Endodermal cell (in vitro differentiated cells): Measurements from ENCODE around the gene KRT38. TPM values are rescaled to one million over a fixed set of nuclear protein-coding genes. Genes with fewer than 3 reads are reported as not detected.

Source experiments
- DNase-seq: peaks from one replicate; pipeline ENCODE4 v3.0.0-alpha.2; 2017
- H3K27ac ChIP-seq: 2 replicates; pipeline ENCODE4 v1.5.1; 2013; ENCODE audit warnings: mild to moderate bottlenecking, low read depth, low read length, moderate library complexity
- H3K27me3 ChIP-seq: 2 replicates; pipeline ENCODE4 v1.6.1; 2013; ENCODE audit warnings: mild to moderate bottlenecking, low read length, moderate library complexity; ENCODE audit not compliant: insufficient read depth, control insufficient read depth, poor library complexity, severe bottlenecking
- H3K36me3 ChIP-seq: 2 replicates; pipeline ENCODE4 v1.7.0; 2013; ENCODE audit warnings: mild to moderate bottlenecking, low read length, moderate library complexity; ENCODE audit not compliant: control insufficient read depth, insufficient read depth
- H3K4me1 ChIP-seq: one replicate; pipeline ENCODE4 v1.7.0; 2013; ENCODE audit warnings: low read length; ENCODE audit not compliant: control insufficient read depth, insufficient read depth
- H3K4me3 ChIP-seq: 2 replicates; pipeline ENCODE4 v1.5.1; 2013; ENCODE audit warnings: mild to moderate bottlenecking, low read length, moderate library complexity
- H3K9ac ChIP-seq: 2 replicates; pipeline ENCODE4 v1.6.1; 2013; ENCODE audit warnings: mild to moderate bottlenecking, low read length, moderate library complexity; ENCODE audit not compliant: poor library complexity, severe bottlenecking; ENCODE audit errors: extremely low read depth
- H3K9me3 ChIP-seq: 2 replicates; pipeline ENCODE4 v1.6.1; 2013; ENCODE audit warnings: mild to moderate bottlenecking, low read length, moderate library complexity; ENCODE audit not compliant: control insufficient read depth
- H3K27ac Mint-ChIP-seq: 2 replicates; pipeline ENCODE4 v1.8.0; 2020; ENCODE audit warnings: mixed read lengths
- H3K27me3 Mint-ChIP-seq: 2 replicates; pipeline ENCODE4 v1.8.0; 2021; ENCODE audit warnings: mild to moderate bottlenecking, mixed read lengths; ENCODE audit not compliant: insufficient read depth
- H3K36me3 Mint-ChIP-seq: 2 replicates; pipeline ENCODE4 v1.8.0; 2020; ENCODE audit warnings: low read depth, mixed read lengths
- H3K4me1 Mint-ChIP-seq: 2 replicates; pipeline ENCODE4 v1.8.0; 2020; ENCODE audit warnings: mixed read lengths
- H3K4me3 Mint-ChIP-seq: 2 replicates; pipeline ENCODE4 v1.8.0; 2020; ENCODE audit warnings: mild to moderate bottlenecking, moderate library complexity, mixed read lengths
- H3K9me3 Mint-ChIP-seq: 2 replicates; pipeline ENCODE4 v1.8.0; 2020; ENCODE audit warnings: mild to moderate bottlenecking, mixed read lengths
- WGBS, 2 experiments: methylation state at CpG; one replicate each; pipeline versions ENCODE4 v1.1.5 to v1.1.7; 2013; ENCODE audit warnings: missing lambda C conversion rate in 2 of 2, mixed read lengths in 1 of 2; ENCODE audit not compliant: insufficient coverage in 1 of 2, insufficient read length in 1 of 2; 5-methylcytosine and 5-hydroxymethylcytosine counted together
- total RNA-seq, 2 donors: library from RNA; stranded (reverse); fragmentation: NEBNext Ultra II Directional in 1 of 2; extraction: Animal tissue kit (Norgen Biotek cat#: 25700) in 1 of 2; gene quantifications; 2 replicates in 1 of 2; 3 replicates in 1 of 2; pipeline ENCODE4 v1.2.1, GENCODE V29; 2021
- TF ChIP-seq, protein P1 (sequence below): fragments of 200-600 bp; sonication (generic); conservative IDR thresholded peaks from 2 replicates; pipeline ENCODE4 v1.5.0; 2021; ENCODE audit warnings: antibody characterized with exemption, mild to moderate bottlenecking

Gene KRT38
- total RNA-seq, 2 donors from 2014 or later = not detected

- TF ChIP-seq, protein P1, sequence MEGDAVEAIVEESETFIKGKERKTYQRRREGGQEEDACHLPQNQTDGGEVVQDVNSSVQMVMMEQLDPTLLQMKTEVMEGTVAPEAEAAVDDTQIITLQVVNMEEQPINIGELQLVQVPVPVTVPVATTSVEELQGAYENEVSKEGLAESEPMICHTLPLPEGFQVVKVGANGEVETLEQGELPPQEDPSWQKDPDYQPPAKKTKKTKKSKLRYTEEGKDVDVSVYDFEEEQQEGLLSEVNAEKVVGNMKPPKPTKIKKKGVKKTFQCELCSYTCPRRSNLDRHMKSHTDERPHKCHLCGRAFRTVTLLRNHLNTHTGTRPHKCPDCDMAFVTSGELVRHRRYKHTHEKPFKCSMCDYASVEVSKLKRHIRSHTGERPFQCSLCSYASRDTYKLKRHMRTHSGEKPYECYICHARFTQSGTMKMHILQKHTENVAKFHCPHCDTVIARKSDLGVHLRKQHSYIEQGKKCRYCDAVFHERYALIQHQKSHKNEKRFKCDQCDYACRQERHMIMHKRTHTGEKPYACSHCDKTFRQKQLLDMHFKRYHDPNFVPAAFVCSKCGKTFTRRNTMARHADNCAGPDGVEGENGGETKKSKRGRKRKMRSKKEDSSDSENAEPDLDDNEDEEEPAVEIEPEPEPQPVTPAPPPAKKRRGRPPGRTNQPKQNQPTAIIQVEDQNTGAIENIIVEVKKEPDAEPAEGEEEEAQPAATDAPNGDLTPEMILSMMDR = no peak
- Histone ChIP-seq H3K4me3 (no peak overlapping the region), H3K9ac (no peak overlapping the region), H3K9me3 (no peaks in the 10 kb centered on the region), H3K27me3 (no peaks in the 10 kb centered on the region), H3K36me3 (no peaks in the 10 kb centered on the region), H3K27ac (no peak overlapping the region), H3K4me1 (no peaks in the 10 kb centered on the region)
- peak; percentile 5 for DNase-seq
- Mint-ChIP-seq H3K36me3 (no peaks in the 10 kb centered on the region), H3K4me3 (no peak overlapping the region), H3K27ac (no peak overlapping the region), H3K27me3 (no peaks in the 10 kb centered on the region), H3K9me3 (peaks cover 2% of the 10 kb centered on the region), H3K4me1 (no peaks in the 10 kb centered on the region)
- WGBS, 2 experiments = no CpG with 5 or more reads among the region's 1 CpG
These were observed 48.5 kb downstream of the KRT38 start for GRCh38 chr17:41392278-41392677.

DNA sequence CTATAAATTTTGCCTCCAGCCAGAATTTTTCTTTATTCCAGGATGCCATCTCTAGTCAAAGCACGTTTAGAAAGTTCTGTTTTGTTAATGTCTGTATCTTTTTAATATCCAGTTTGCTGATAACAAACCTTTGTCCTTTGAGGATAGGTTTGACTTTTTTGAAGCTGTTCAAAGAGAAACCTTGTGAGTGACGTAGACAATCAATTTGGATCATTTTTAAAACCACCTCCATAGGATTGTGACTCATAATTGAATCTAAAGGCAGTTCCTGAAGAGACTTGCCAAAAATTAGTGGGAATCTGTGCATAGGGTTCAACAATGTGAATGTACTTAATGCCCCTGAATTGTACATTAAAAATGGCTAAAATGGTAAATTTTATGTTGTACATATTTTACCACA is 49.2 kb downstream of the KRT38 start:
- 60 to 91% methylated on average over 1 to 2 of the region's 2 CpGs for WGBS, 2 experiments
- H3K9me3 ChIP-seq = no peaks in the 10 kb centered on the region
- no peaks in the 10 kb centered on the region for H3K36me3 ChIP-seq
- H3K27ac ChIP-seq = no peak overlapping the region
- Mint-ChIP-seq H3K36me3 (no peaks in the 10 kb centered on the region), H3K27ac (no peak overlapping the region), H3K4me3 (no peak overlapping the region), H3K4me1 (no peaks in the 10 kb centered on the region), H3K9me3 (peaks cover 6% of the 10 kb centered on the region), H3K27me3 (no peaks in the 10 kb centered on the region)
- no peaks in the 10 kb centered on the region for H3K27me3 ChIP-seq
- no peaks in the 10 kb centered on the region for H3K4me1 ChIP-seq
- DNase-seq = no peak
- H3K9ac ChIP-seq = no peak overlapping the region
- no peak overlapping the region for H3K4me3 ChIP-seq
- TF ChIP-seq, protein P1 = no peak

DNA sequence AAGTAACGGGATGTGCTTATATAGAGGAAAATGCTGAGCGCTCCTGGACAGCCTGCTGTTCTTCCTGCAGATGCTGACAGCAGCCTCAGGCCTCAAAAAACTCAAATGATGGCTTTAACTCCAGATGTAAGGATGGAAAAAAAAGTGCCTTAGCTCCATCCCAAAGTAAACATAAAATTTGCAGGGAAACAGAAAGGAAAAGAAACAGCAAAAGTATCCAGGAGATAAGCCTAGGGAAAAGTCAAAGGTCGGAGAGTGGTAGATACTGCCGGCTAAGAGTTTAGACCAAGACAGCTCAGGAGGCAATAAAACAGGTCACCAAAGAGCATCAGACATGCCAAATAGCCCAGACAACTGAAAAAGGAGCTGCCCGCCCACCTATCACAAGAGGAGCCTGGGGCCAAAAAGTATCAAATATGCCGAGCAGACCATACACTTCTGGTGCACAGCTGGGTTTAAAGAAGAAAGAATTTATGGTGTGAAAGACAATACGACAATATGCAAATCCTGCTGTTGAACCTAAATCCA is 50.3 kb downstream of the KRT38 start:
- no peak overlapping the region for H3K27ac ChIP-seq
- peak; percentile 5 for DNase-seq
- no peaks in the 10 kb centered on the region for H3K27me3 ChIP-seq
- TF ChIP-seq, protein P1 = no peak
- no peaks in the 10 kb centered on the region for H3K27me3 Mint-ChIP-seq
- no peaks in the 10 kb centered on the region for H3K9me3 ChIP-seq
- no peak overlapping the region for H3K4me3 ChIP-seq
- no peaks in the 10 kb centered on the region for H3K4me1 ChIP-seq
- no peak overlapping the region for H3K9ac ChIP-seq
- no peaks in the 10 kb centered on the region for H3K36me3 ChIP-seq
- no peak overlapping the region for H3K4me3 Mint-ChIP-seq
- H3K4me1 Mint-ChIP-seq = no peaks in the 10 kb centered on the region
- no peak overlapping the region for H3K27ac Mint-ChIP-seq
- WGBS, 2 experiments = 73 to 95% methylated on average over 3 to 7 of the region's 7 CpGs
- no peaks in the 10 kb centered on the region for H3K36me3 Mint-ChIP-seq
- peaks cover 6% of the 10 kb centered on the region for H3K9me3 Mint-ChIP-seq
